ENCODE data around the gene FEV.

The FEV gene

DNA sequence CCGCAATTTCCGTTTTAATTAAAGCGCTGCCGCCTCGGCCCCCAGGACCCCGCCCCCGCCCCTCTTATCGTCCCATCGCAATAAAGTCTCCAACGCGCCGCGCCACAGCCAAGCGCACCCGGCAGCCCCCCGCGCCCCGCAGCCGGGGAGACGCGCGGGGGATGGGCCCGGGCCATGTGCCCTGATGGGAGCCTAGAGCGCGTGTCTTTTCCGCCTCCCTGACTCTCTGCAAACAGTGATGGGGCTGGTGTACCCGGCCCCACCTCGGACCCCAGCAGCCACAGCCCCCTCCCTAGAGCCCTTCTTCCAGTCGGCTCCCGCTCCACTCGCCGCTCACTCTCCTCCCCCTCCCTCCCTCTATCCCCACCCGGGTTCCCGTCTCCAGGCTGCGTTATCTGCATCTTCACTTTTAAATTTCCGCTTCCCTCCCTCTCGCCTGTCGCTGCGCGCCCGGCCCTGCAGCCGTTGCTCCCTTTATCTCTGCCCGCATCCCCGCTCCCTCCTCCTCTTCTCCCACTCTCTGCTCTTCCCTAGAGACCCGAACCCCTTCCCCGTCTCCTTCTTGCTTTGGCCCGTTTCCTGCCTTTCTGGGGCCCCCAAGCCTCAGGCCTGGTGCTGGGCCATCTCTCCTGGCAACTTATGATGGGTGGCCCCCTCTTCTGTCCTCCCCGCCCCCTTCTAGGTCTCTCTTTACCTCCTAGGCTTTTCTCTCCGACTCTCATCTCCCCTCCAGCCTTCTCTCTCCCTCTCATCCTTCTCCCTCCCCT, 524 bp upstream of the FEV start:
- TF ChIP-seq, protein P1, sequence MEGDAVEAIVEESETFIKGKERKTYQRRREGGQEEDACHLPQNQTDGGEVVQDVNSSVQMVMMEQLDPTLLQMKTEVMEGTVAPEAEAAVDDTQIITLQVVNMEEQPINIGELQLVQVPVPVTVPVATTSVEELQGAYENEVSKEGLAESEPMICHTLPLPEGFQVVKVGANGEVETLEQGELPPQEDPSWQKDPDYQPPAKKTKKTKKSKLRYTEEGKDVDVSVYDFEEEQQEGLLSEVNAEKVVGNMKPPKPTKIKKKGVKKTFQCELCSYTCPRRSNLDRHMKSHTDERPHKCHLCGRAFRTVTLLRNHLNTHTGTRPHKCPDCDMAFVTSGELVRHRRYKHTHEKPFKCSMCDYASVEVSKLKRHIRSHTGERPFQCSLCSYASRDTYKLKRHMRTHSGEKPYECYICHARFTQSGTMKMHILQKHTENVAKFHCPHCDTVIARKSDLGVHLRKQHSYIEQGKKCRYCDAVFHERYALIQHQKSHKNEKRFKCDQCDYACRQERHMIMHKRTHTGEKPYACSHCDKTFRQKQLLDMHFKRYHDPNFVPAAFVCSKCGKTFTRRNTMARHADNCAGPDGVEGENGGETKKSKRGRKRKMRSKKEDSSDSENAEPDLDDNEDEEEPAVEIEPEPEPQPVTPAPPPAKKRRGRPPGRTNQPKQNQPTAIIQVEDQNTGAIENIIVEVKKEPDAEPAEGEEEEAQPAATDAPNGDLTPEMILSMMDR (IDR thresholded peaks at IDR 0.05; ENCODE audit: low read length) = no peak
- TF ChIP-seq EZH2 (optimal IDR thresholded peaks at IDR 0.05; ENCODE audit: low read depth, low read length) = no peak
- TF ChIP-seq EZH2phosphoT487 (IDR thresholded peaks at IDR 0.05; ENCODE audit: low read length) = no peak
- no peak overlapping the region for H3K27ac ChIP-seq (ENCODE audit: low read length)
- no peaks in the 10 kb centered on the region for H3F3A ChIP-seq (ENCODE audit: insufficient read depth, low read length)
- no peaks in the 10 kb centered on the region for H3K9me3 ChIP-seq (replicated peaks; ENCODE audit: insufficient read depth, low read length)
- no peaks in the 10 kb centered on the region for H3K79me2 ChIP-seq (ENCODE audit: low read length)
- peaks cover 5% of the 10 kb centered on the region; the same call in 1 of the 2 replicates for H3K4me1 ChIP-seq (ENCODE audit: low read length)
- H3K4me2 ChIP-seq (ENCODE audit: low read depth, low read length) = no peak overlapping the region
- no peak overlapping the region for H2AFZ ChIP-seq (ENCODE audit: low read length)
- DNase-seq = peak; percentile 2
- H4K20me1 ChIP-seq (ENCODE audit: insufficient read depth, low read length) = no peaks in the 10 kb centered on the region
- no peak overlapping the region for H3K4me3 ChIP-seq (ENCODE audit: low read length)
- H3K9me2 ChIP-seq (replicated peaks; ENCODE audit: insufficient read depth, low read length) = no peaks in the 10 kb centered on the region
- H3K27me3 ChIP-seq (replicated peaks; ENCODE audit: insufficient read depth, low read length) = peaks cover 93% of the 10 kb centered on the region
- H3K9ac ChIP-seq (ENCODE audit: low read length) = no peak overlapping the region
- no peaks in the 10 kb centered on the region for H3K36me3 ChIP-seq (replicated peaks; ENCODE audit: insufficient read depth, low read length)

DNA sequence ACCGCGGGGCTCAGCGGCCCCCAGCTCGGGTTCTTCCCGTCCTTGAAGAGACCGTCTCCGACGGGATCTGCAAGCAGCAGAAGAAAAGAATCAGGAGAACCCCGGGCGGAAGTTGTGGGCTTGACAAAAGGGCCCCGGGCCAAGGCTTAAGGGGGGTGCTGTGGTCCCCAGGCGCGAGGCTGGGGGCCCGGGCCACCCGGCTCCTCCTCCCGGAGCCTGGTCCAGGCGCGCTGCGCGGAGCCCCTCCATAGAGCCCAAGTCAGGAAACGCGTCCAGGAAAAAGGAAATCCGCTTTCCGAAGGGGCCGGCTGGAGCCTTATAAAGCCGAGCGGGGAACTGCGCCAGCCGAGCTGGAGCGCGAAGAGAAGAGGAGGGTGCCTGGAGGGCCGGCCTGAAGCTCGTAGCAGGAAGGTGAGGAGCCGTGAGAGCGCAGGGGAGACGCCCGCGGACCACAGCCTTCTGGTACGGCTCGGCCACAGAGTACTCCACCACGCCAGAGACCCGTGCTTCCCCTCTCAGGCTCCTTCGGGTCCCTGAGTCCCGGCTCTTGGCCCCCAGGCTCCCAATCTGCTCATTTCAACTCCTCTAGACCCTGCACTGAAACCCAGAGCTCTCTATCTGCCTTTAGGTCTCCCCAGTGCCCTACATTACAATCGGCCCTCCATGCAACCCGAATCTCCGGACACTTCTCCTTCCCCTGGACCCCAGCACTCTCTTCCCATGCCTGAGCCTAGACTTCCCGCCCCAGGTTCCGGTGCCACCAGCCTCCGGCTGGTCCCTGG, 554 bp downstream of the FEV start:
- H3K27ac ChIP-seq (ENCODE audit: low read length) = no peak overlapping the region
- H3K4me1 ChIP-seq (ENCODE audit: low read length) = peaks cover 5% of the 10 kb centered on the region; the same call in 1 of the 2 replicates
- no peak overlapping the region for H2AFZ ChIP-seq (ENCODE audit: low read length)
- TF ChIP-seq, protein P1 (IDR thresholded peaks at IDR 0.05; ENCODE audit: low read length) = no peak
- TF ChIP-seq EZH2 (optimal IDR thresholded peaks at IDR 0.05; ENCODE audit: low read depth, low read length) (peak; percentile 73), EZH2phosphoT487 (IDR thresholded peaks at IDR 0.05; ENCODE audit: low read length) (0 out of 2 replicates have a peak, but pooled peaks have one; percentile 9)
- H3K9ac ChIP-seq (ENCODE audit: low read length) = no peak overlapping the region
- no peaks in the 10 kb centered on the region for H3K9me2 ChIP-seq (replicated peaks; ENCODE audit: insufficient read depth, low read length)
- H3K79me2 ChIP-seq (ENCODE audit: low read length) = no peaks in the 10 kb centered on the region
- no peaks in the 10 kb centered on the region for H4K20me1 ChIP-seq (ENCODE audit: insufficient read depth, low read length)
- peaks cover 85% of the 10 kb centered on the region for H3K27me3 ChIP-seq (replicated peaks; ENCODE audit: insufficient read depth, low read length)
- H3K36me3 ChIP-seq (replicated peaks; ENCODE audit: insufficient read depth, low read length) = no peaks in the 10 kb centered on the region
- no peaks in the 10 kb centered on the region for H3F3A ChIP-seq (ENCODE audit: insufficient read depth, low read length)
- H3K9me3 ChIP-seq (replicated peaks; ENCODE audit: insufficient read depth, low read length) = no peaks in the 10 kb centered on the region
- peak; percentile 2 for DNase-seq
- no peak overlapping the region for H3K4me3 ChIP-seq (ENCODE audit: low read length)
- H3K4me2 ChIP-seq (ENCODE audit: low read depth, low read length) = no peak overlapping the region

DNA sequence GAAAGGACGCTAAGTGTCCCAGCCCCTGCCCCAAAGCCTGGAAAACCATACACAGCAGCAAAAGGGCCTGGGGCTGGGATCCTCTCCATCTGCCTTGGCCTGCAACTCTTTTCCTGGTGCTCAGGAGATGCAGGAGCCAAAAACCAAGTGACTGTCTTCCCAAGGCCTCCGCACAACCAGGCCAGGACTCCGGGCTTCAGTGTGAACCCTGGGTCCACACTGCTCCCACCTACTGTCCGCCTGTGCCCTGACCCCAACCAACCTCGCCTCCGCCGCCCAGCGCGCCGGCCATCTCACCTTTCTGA, 1.1 kb downstream of the FEV start:
- Histone ChIP-seq H2AFZ (ENCODE audit: low read length) (no peak overlapping the region), H3K4me2 (ENCODE audit: low read depth, low read length) (no peak overlapping the region), H3K9me3 (replicated peaks; ENCODE audit: insufficient read depth, low read length) (no peaks in the 10 kb centered on the region), H3F3A (ENCODE audit: insufficient read depth, low read length) (no peaks in the 10 kb centered on the region), H3K36me3 (replicated peaks; ENCODE audit: insufficient read depth, low read length) (no peaks in the 10 kb centered on the region), H3K9me2 (replicated peaks; ENCODE audit: insufficient read depth, low read length) (no peaks in the 10 kb centered on the region), H3K27ac (ENCODE audit: low read length) (no peak overlapping the region), H3K27me3 (replicated peaks; ENCODE audit: insufficient read depth, low read length) (peaks cover 82% of the 10 kb centered on the region), H3K9ac (ENCODE audit: low read length) (no peak overlapping the region), H3K4me3 (ENCODE audit: low read length) (no peak overlapping the region), H4K20me1 (ENCODE audit: insufficient read depth, low read length) (no peaks in the 10 kb centered on the region), H3K4me1 (ENCODE audit: low read length) (peaks cover 5% of the 10 kb centered on the region; the same call in 1 of the 2 replicates), H3K79me2 (ENCODE audit: low read length) (no peaks in the 10 kb centered on the region)
- TF ChIP-seq EZH2phosphoT487 (IDR thresholded peaks at IDR 0.05; ENCODE audit: low read length) (no peak), EZH2 (optimal IDR thresholded peaks at IDR 0.05; ENCODE audit: low read depth, low read length) (no peak)
- TF ChIP-seq, protein P1 (IDR thresholded peaks at IDR 0.05; ENCODE audit: low read length) = no peak
- DNase-seq = peak; percentile 1
